Measurements from ENCODE around the gene CSRNP3.

- TF ChIP-seq POLR2AphosphoS5 (IDR thresholded peaks at IDR 0.05) (no peak), POLR2A (IDR thresholded peaks at IDR 0.05) (no peak)
- TF ChIP-seq, protein P1, sequence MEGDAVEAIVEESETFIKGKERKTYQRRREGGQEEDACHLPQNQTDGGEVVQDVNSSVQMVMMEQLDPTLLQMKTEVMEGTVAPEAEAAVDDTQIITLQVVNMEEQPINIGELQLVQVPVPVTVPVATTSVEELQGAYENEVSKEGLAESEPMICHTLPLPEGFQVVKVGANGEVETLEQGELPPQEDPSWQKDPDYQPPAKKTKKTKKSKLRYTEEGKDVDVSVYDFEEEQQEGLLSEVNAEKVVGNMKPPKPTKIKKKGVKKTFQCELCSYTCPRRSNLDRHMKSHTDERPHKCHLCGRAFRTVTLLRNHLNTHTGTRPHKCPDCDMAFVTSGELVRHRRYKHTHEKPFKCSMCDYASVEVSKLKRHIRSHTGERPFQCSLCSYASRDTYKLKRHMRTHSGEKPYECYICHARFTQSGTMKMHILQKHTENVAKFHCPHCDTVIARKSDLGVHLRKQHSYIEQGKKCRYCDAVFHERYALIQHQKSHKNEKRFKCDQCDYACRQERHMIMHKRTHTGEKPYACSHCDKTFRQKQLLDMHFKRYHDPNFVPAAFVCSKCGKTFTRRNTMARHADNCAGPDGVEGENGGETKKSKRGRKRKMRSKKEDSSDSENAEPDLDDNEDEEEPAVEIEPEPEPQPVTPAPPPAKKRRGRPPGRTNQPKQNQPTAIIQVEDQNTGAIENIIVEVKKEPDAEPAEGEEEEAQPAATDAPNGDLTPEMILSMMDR (IDR thresholded peaks at IDR 0.05) = no peak
These were observed 5.9 kb downstream of the CSRNP3 start for GRCh38 chr2:165475277-165476004.

All from stomach (tissue), 4 donors.